BE2C (cell line): ENCODE results near the gene TMEM263.
A peak's percentile ranks its signal among the peaks of the same experiment; 100 is the strongest.
"Not testable (repeated sequence)": the region's sequence is repeated elsewhere in the genome, so short reads cannot be mapped to it uniquely, and the experiment has no call there.

Source experiments
- DNase-seq: peaks from one replicate; pipeline ENCODE4 v3.0.0-alpha.2; 2020
- H3K27me3 ChIP-seq: fragments of 250-450 bp; sonication (Bioruptor Pico); 2 replicates; pipeline ENCODE4 v1.5.1; 2020; ENCODE audit warnings: mild to moderate bottlenecking
- H3K36me3 ChIP-seq: fragments of 250-450 bp; sonication (Bioruptor Pico); 2 replicates; pipeline ENCODE4 v1.5.1; 2020; ENCODE audit warnings: mild to moderate bottlenecking
- H3K4me1 ChIP-seq: fragments of 250-450 bp; sonication (Bioruptor Pico); 2 replicates; pipeline ENCODE4 v1.5.1; 2020
- H3K4me3 ChIP-seq: 2 replicates; pipeline ENCODE4 v1.5.1; 2011; ENCODE audit warnings: low read depth, low read length
- H3K9me3 ChIP-seq: fragments of 250-450 bp; sonication (Bioruptor Pico); 2 replicates; pipeline ENCODE4 v1.5.1; 2020
- TF ChIP-seq, protein P1 (sequence below): IDR thresholded peaks from 2 replicates; pipeline ENCODE4 v1.5.1; 2012; ENCODE audit warnings: mild to moderate bottlenecking, low read depth, low read length

Gene TMEM263

DNA sequence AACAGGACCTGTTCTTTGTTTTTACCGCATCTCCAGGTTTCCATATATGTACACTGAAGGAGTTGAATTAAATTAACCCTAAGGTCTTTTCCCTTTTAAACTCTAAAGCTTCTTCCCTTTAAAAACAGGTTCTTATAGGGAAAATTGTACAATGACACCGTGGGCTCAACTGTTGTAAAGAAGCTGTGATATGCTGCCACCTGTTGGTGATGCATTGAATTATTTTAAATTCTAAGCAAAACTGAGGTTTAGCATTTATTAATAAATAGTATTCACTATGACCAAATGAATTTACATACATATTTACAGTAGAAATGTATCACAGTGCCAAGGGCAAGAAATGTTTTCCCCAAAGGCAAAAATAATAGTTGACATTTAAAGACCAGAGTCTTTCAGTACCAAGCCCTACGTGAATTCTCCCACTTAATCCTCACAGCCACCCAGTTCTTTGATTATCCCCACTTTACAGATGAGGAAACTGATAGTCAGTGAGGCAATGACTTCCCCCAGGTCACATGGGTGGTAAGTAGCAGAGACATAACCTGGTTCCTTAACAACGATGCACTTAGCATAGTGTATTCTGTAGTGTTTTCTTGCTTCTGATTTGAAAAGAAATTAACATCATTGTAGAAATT, 35.7 kb upstream of the TMEM263 start:
- no peak overlapping the region for H3K4me3 ChIP-seq
- TF ChIP-seq, protein P1, sequence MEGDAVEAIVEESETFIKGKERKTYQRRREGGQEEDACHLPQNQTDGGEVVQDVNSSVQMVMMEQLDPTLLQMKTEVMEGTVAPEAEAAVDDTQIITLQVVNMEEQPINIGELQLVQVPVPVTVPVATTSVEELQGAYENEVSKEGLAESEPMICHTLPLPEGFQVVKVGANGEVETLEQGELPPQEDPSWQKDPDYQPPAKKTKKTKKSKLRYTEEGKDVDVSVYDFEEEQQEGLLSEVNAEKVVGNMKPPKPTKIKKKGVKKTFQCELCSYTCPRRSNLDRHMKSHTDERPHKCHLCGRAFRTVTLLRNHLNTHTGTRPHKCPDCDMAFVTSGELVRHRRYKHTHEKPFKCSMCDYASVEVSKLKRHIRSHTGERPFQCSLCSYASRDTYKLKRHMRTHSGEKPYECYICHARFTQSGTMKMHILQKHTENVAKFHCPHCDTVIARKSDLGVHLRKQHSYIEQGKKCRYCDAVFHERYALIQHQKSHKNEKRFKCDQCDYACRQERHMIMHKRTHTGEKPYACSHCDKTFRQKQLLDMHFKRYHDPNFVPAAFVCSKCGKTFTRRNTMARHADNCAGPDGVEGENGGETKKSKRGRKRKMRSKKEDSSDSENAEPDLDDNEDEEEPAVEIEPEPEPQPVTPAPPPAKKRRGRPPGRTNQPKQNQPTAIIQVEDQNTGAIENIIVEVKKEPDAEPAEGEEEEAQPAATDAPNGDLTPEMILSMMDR: peak; percentile 70
- H3K4me1 ChIP-seq: peaks cover 6% of the 10 kb centered on the region; the same call in 1 of the 2 replicates
- H3K27me3 ChIP-seq: peaks cover 4% of the 10 kb centered on the region
- no peaks in the 10 kb centered on the region for H3K36me3 ChIP-seq
- peak; percentile 36 for DNase-seq
- no peaks in the 10 kb centered on the region for H3K9me3 ChIP-seq

GRCh38 chr12:106921976-106922375, 33.7 kb upstream of the TMEM263 start:
- DNase-seq, H3K4me3 ChIP-seq, H3K9me3 ChIP-seq, H3K36me3 ChIP-seq, H3K27me3 ChIP-seq, H3K4me1 ChIP-seq: not testable (repeated sequence)

DNA sequence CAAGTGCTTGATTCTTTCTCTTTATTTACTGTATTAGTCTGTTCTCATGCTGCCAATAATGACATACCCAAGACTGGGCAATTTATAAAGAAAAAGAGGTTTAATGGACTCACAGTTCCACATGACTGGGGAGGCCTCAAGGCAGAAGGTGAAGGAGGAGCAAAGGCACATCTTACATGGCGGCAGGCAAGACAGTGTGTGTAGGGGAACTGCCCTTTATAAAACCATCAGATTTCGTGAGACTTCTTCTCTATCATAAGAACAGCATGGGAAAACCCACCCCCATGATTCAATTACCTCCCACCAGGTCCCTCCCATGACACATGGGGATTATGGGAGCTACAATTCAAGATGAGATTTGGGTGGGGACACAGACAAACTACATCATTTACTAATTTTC, 32.1 kb upstream of the TMEM263 start:
- not testable (repeated sequence) for H3K4me1 ChIP-seq, H3K9me3 ChIP-seq, DNase-seq, H3K27me3 ChIP-seq, H3K36me3 ChIP-seq, H3K4me3 ChIP-seq

GRCh38 chr12:106924268-106924861, 31.3 kb upstream of the TMEM263 start:
- Histone ChIP-seq H3K4me1 (peaks cover 2% of the 10 kb centered on the region; the same call in 1 of the 2 replicates), H3K4me3 (no peak overlapping the region), H3K9me3 (no peaks in the 10 kb centered on the region), H3K27me3 (peaks cover 8% of the 10 kb centered on the region), H3K36me3 (no peaks in the 10 kb centered on the region)
- no peak for DNase-seq
- TF ChIP-seq, protein P1: no peak

GRCh38 chr12:106926657-106927056, 29.1 kb upstream of the TMEM263 start:
- Histone ChIP-seq H3K4me1 (no peaks in the 10 kb centered on the region), H3K27me3 (peaks cover 3% of the 10 kb centered on the region; the same call in 1 of the 2 replicates), H3K36me3 (no peaks in the 10 kb centered on the region), H3K9me3 (no peaks in the 10 kb centered on the region), H3K4me3 (no peak overlapping the region)
- TF ChIP-seq, protein P1: no peak
- DNase-seq: no peak

DNA sequence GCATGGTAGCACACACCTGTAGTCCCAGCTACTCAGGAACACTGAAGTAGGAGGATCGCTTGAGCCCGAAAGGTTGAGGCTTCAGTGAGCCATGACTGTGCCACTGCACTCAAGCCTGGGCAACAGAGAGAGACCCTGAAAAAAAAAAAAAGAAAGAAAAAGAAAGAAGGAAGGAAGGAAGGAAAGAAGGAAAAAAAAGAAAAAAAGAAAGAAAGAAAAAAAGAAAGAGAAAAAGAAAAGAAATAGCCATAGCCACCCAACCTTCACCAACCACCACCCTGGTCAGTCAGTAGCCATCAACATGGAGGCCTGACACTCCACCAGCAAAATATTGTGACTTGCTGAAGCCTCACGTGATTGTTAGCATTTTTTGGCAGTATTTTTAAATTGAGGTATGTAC, 21.4 kb upstream of the TMEM263 start:
- Histone ChIP-seq H3K36me3 (no peaks in the 10 kb centered on the region), H3K4me3 (no peak overlapping the region), H3K9me3 (no peaks in the 10 kb centered on the region), H3K4me1 (no peaks in the 10 kb centered on the region), H3K27me3 (no peaks in the 10 kb centered on the region)
- DNase-seq: no peak
- TF ChIP-seq, protein P1: no peak

DNA sequence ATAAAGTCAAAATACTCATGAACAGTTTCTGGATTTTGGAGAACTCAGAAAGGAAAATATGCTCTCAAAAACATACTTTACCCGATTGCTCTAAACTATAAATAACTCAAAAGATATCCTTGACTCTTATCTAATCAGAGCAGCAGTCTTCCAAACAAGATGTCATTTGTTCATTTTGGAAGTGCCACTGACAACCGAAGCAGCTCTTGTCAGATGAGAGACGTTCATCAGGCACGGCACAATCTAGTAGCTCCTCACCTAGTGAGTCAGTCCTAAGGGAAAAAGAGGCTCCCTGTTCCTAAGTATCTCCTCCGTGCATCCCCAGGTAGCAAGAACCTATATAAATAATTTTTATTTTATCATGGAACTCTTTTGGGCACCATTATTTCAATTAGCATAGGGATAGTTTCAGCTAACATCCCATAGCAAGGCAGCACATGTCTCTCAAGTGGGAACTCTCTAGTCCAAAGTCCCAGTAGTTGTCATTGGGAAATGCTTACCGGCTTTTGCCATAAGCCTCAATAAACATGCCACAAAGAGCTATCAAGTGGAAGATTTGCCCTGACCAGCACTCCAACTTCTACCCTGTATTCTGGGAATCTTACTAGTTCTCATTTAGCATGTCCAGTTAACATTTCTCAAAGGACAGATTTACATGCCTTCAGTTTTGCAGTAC, 14.1 kb upstream of the TMEM263 start:
- no peaks in the 10 kb centered on the region for H3K9me3 ChIP-seq
- H3K27me3 ChIP-seq: no peaks in the 10 kb centered on the region
- no peak overlapping the region for H3K4me3 ChIP-seq
- no peaks in the 10 kb centered on the region for H3K4me1 ChIP-seq
- no peak for DNase-seq
- no peaks in the 10 kb centered on the region for H3K36me3 ChIP-seq
- TF ChIP-seq, protein P1: no peak
